Endothelial cell of umbilical vein (primary cell): ENCODE data around the gene SELENOM. TPM values are rescaled to one million over a fixed set of nuclear protein-coding genes. Genes with fewer than 3 reads are reported as not detected.

Experiments used
- BruUV-seq: library from RNA; stranded (reverse); fragments of 400-500 nt; replicated peaks from 2 replicates; lab custom pipeline; 2021; lab: Mats Ljungman, UMichigan
- CTCF ChIA-PET: fragments of 300-600, 350-600 bp; sonication (Branson Sonifier 250); formaldehyde crosslinking; loops from one replicate; lab custom pipeline; 2021; ENCODE audit warnings: antibody characterized with exemption, inconsistent platforms; lab: Charles Lee
- POLR2A ChIA-PET: fragments of 300-600, 350-600 bp; sonication (Branson Sonifier 250); formaldehyde crosslinking; loops from one replicate; lab custom pipeline; 2021; ENCODE audit warnings: antibody characterized with exemption, inconsistent platforms; lab: Charles Lee
- DNase-seq: peaks from one replicate; pipeline ENCODE4 v3.0.0-alpha.2; 2011; ENCODE audit warnings: low read depth, low spot score
- FAIRE-seq: peaks from 2 replicates; lab custom pipeline; 2011; peaks lifted over from hg19 to GRCh38; lab: Jason Lieb, UNC
- H2AFZ ChIP-seq: 2 replicates; pipeline ENCODE4 v1.6.0; 2012; ENCODE audit warnings: low read depth, low read length, control low read depth, inconsistent platforms
- H3K27ac ChIP-seq: 2 replicates; pipeline ENCODE4 v1.5.1; 2011; ENCODE audit warnings: low read depth, mild to moderate bottlenecking, control low read depth, low read length, moderate library complexity; ENCODE audit not compliant: insufficient read depth
- H3K27me3 ChIP-seq, 2 experiments: 2 replicates each; pipeline versions ENCODE4 v1.6.0 to v1.6.1; 2011; ENCODE audit warnings: low read length in 2 of 2, mixed read lengths in 1 of 2; ENCODE audit not compliant: control insufficient read depth in 2 of 2, insufficient read depth in 2 of 2
- H3K36me3 ChIP-seq, 2 experiments: 2 replicates in 1 of 2; 3 replicates in 1 of 2; pipeline ENCODE4 v1.5.1; 2011; ENCODE audit warnings: low read length in 2 of 2, mild to moderate bottlenecking in 1 of 2, moderate library complexity in 1 of 2; ENCODE audit not compliant: control insufficient read depth in 2 of 2, insufficient read depth in 2 of 2; ENCODE audit errors: extremely low read depth in 1 of 2
- H3K4me1 ChIP-seq: 3 replicates; pipeline ENCODE4 v1.5.1; 2011; ENCODE audit warnings: mild to moderate bottlenecking, low read length; ENCODE audit not compliant: control insufficient read depth, insufficient read depth; ENCODE audit errors: extremely low read depth
- H3K4me2 ChIP-seq: 2 replicates; pipeline ENCODE4 v1.6.1; 2011; ENCODE audit warnings: low read length, control low read depth, mixed read lengths; ENCODE audit not compliant: insufficient read depth
- H3K4me3 ChIP-seq, 3 experiments: fragments of 200-600 bp in 1 of 3; sonication (generic), shearing (Covaris generic) in 1 of 3; replicated peaks in 1 of 3; 2 replicates each; pipeline ENCODE4 v1.5.1; 2011 to 2016; ENCODE audit warnings: control low read depth in 3 of 3, low read length in 3 of 3, mild to moderate bottlenecking in 2 of 3, inconsistent platforms in 1 of 3, low read depth in 1 of 3, moderate library complexity in 1 of 3; ENCODE audit not compliant: insufficient read depth in 1 of 3
- H3K79me2 ChIP-seq: 2 replicates; pipeline ENCODE4 v1.6.0; 2012; ENCODE audit warnings: low read length, inconsistent platforms; ENCODE audit not compliant: control insufficient read depth, insufficient read depth
- H3K9ac ChIP-seq: replicated peaks from 2 replicates; pipeline ENCODE3; 2011; ENCODE audit warnings: low read length, control low read depth; ENCODE audit not compliant: insufficient read depth; ENCODE audit errors: extremely low read depth
- H3K9me1 ChIP-seq: replicated peaks from 3 replicates; pipeline ENCODE4 v1.6.0; 2011; ENCODE audit warnings: mild to moderate bottlenecking, low read length; ENCODE audit not compliant: control insufficient read depth, insufficient read depth; ENCODE audit errors: extremely low read depth
- H3K9me3 ChIP-seq: replicated peaks from 2 replicates; pipeline ENCODE4 v1.5.1; 2012; ENCODE audit warnings: low read length, inconsistent platforms; ENCODE audit not compliant: control insufficient read depth, insufficient read depth
- H4K20me1 ChIP-seq: replicated peaks from 2 replicates; pipeline ENCODE3; 2011; ENCODE audit warnings: mild to moderate bottlenecking, low read length; ENCODE audit not compliant: control insufficient read depth, insufficient read depth; ENCODE audit errors: extremely low read depth
- EZH2 ChIP-seq: IDR thresholded peaks from 2 replicates; pipeline ENCODE4 v1.6.1; 2012; ENCODE audit warnings: borderline replicate concordance, low read depth, mild to moderate bottlenecking, moderate library complexity, low read length, inconsistent platforms; ENCODE audit not compliant: severe bottlenecking
- FOS ChIP-seq: IDR thresholded peaks from 2 replicates; pipeline ENCODE4 v1.6.1; 2011; ENCODE audit warnings: mild to moderate bottlenecking, low read length, moderate library complexity, borderline replicate concordance; ENCODE audit not compliant: insufficient read depth
- GATA2 ChIP-seq: IDR thresholded peaks from 2 replicates; pipeline ENCODE4 v1.7.0; 2011; ENCODE audit warnings: low read depth, mild to moderate bottlenecking, moderate library complexity, mixed read lengths, low read length; ENCODE audit not compliant: insufficient read length, insufficient read depth
- JUN ChIP-seq: IDR thresholded peaks from 2 replicates; pipeline ENCODE4 v1.6.1; 2011; ENCODE audit warnings: borderline replicate concordance, low read depth; ENCODE audit not compliant: insufficient read length, insufficient read depth
- MYC ChIP-seq: IDR thresholded peaks from one replicate; pipeline ENCODE4 v1.6.1; 2011; ENCODE audit warnings: mild to moderate bottlenecking, low read depth, low read length
- POLR2A ChIP-seq: IDR thresholded peaks from 2 replicates; pipeline ENCODE4 v1.6.1; 2012; ENCODE audit warnings: low read depth, mild to moderate bottlenecking, control low read depth, low read length
- POLR2AphosphoS5 ChIP-seq: IDR thresholded peaks from 2 replicates; pipeline ENCODE4 v1.6.1; 2012; ENCODE audit warnings: low read depth, mild to moderate bottlenecking, control low read depth, low read length, moderate library complexity; ENCODE audit not compliant: insufficient read depth
- dilution Hi-C: fragments of 300-500 bp; cut with MboI; formaldehyde crosslinking; loops from one replicate; pipeline ENCODE4 v1.15.0; 2019; ENCODE audit warnings: low sequenced_read_pairs; ENCODE audit not compliant: extremely low pct_ligation_motif_present
- intact Hi-C: fragments of 100-400 bp; cut with micrococcal nuclease; formaldehyde crosslinking; loops from one replicate; pipeline ENCODE4 v1.10.0; 2022
- polyA plus RNA-seq, 4 experiments: library from polyadenylated mRNA; depleted of rRNA in 3 of 4; stranded (reverse) in 3 of 4; unstranded in 1 of 4; fragments of >200 nt; gene quantifications; 2 replicates each; pipeline versions ENCODE4 v1.2.1 to v1.2.3, GENCODE V29; 2011 to 2012; ENCODE audit warnings: missing spikeins in 1 of 4
- total RNA-seq: library from RNA; stranded (reverse); gene quantifications from 2 replicates; pipeline ENCODE4 v1.2.3, GENCODE V29; 2021
- TF ChIP-seq, protein P1 (sequence below): IDR thresholded peaks from 2 replicates; pipeline ENCODE4 v1.6.1; 2011; ENCODE audit not compliant: insufficient read depth, insufficient read length
- TF ChIP-seq, protein P2 (sequence below), 2 donors: IDR thresholded peaks; 1 replicate in 1 of 2; 2 replicates in 1 of 2; pipeline ENCODE4 v1.5.1; 2011; ENCODE audit warnings: low read length in 2 of 2, mild to moderate bottlenecking in 2 of 2, moderate library complexity in 2 of 2, control low read depth in 1 of 2, inconsistent platforms in 1 of 2, low read depth in 1 of 2; ENCODE audit not compliant: insufficient read depth in 1 of 2; ENCODE audit errors: extremely low read depth in 1 of 2

SELENOM gene
- total and polyA plus RNA-seq, 2 donors (not counting 3 experiments of a cell fraction or from before 2014, with no cell fraction given): 29.6 to 87.1 TPM

DNA sequence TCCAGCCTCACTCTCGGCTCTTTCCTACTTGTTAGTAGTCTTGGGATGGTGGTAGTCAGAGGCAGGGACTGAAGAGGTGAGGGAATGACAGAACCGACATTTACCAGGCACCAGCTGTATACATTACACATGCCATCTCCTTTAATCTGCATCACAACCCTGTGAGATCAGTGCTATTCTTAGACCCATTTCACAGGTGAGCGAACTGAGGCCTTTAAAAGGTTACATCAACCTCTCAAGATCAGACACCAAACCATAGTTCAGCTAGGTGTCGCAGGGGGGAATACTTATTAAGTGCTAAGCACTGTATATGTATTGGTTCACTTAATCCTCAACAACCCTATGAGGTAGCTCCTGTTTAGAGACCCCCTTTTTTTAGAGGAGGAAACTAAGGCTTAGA, 27.3 kb upstream of the SELENOM start:
- TF ChIP-seq GATA2: no peak
- no peak for TF ChIP-seq MYC
- no peak for TF ChIP-seq EZH2
- no peak for TF ChIP-seq JUN
- TF ChIP-seq POLR2A: no peak
- no peak for TF ChIP-seq FOS
- TF ChIP-seq, protein P1, sequence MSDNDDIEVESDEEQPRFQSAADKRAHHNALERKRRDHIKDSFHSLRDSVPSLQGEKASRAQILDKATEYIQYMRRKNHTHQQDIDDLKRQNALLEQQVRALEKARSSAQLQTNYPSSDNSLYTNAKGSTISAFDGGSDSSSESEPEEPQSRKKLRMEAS: no peak
- no peak for TF ChIP-seq POLR2AphosphoS5
- TF ChIP-seq, protein P2, sequence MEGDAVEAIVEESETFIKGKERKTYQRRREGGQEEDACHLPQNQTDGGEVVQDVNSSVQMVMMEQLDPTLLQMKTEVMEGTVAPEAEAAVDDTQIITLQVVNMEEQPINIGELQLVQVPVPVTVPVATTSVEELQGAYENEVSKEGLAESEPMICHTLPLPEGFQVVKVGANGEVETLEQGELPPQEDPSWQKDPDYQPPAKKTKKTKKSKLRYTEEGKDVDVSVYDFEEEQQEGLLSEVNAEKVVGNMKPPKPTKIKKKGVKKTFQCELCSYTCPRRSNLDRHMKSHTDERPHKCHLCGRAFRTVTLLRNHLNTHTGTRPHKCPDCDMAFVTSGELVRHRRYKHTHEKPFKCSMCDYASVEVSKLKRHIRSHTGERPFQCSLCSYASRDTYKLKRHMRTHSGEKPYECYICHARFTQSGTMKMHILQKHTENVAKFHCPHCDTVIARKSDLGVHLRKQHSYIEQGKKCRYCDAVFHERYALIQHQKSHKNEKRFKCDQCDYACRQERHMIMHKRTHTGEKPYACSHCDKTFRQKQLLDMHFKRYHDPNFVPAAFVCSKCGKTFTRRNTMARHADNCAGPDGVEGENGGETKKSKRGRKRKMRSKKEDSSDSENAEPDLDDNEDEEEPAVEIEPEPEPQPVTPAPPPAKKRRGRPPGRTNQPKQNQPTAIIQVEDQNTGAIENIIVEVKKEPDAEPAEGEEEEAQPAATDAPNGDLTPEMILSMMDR (IDR thresholded peaks at IDR 0.05; ENCODE audit: extremely low read depth in 1 of 2, insufficient read depth in 1 of 2, low read depth in 1 of 2, low read length in 2 of 2): no peak
- Histone ChIP-seq H3K4me2 (no peak overlapping the region), H3K9ac (no peak overlapping the region), H3K36me3 (no peaks in the 10 kb centered on the region), H3K9me1 (no peaks in the 10 kb centered on the region), H4K20me1 (no peaks in the 10 kb centered on the region), H3K4me3 (no peak overlapping the region), H3K27ac (no peak overlapping the region), H2AFZ (no peak overlapping the region), H3K4me1 (no peaks in the 10 kb centered on the region), H3K79me2 (no peaks in the 10 kb centered on the region), H3K9me3 (no peaks in the 10 kb centered on the region), H3K27me3 (no peaks in the 10 kb centered on the region)
- BruUV-seq: no TSS peak
- no peak for FAIRE-seq
- ChIA-PET POLR2A (no interaction called here), CTCF (interaction anchor here (1.2 to 3.4 kb wide), 3 partner anchors 9 to 27 kb away, joined by 4 to 16 read pairs (median 11); partner anchors contain the start of gene SELENOM)
- no peak for DNase-seq
- dilution Hi-C loops (no loop called here), intact Hi-C loops (no loop called here)
